Choroid plexus epithelial cell (primary cell): Measurements from ENCODE around the gene PHF19.

Source experiments
- DNase-seq: peaks from one replicate; pipeline ENCODE4 v3.0.0-alpha.2; 2010; ENCODE audit warnings: low read depth
- H3K4me3 ChIP-seq: 2 replicates; pipeline ENCODE4 v1.5.1; 2011; ENCODE audit warnings: low read depth, mild to moderate bottlenecking, control low read depth, low read length, moderate library complexity
- TF ChIP-seq, protein P1 (sequence below): conservative IDR thresholded peaks from 2 replicates; pipeline ENCODE4 v1.5.1; 2011; ENCODE audit warnings: low read depth, mild to moderate bottlenecking, control low read depth, inconsistent platforms, low read length, moderate library complexity

PHF19 gene

DNA sequence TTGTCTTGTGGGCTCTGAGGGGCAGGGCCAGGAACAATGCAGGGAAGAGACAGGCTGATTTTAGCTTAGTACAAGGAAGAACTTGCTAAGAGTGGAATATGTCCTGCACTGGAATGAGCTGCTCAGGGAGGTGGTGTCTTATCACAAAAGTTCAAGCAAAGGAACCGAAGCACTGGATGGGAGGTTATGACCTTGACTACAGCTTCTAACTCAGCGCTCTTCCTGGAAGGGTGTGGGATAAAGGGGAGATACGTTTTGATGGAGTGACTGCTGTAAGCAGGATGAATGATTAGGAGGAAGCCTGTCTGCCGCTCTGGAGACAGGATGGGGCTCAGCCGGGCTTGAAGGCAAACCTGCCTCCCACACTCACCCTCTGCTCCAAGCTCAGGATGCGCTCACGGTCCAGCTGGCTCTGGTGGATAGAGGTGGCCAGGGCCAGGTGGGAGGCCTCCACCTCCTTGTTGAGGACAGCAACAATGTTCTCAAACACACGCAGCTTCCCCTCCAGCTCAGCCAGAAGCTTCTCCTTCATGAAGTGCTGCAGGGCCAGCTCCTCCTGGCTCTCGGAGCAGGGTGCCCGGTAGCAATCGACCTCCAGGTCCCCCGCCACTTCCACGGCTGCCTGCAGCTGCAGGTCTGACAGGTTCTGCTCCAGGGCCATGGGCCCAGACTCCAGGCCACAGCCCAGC is 36.1 kb upstream of the PHF19 start:
- TF ChIP-seq, protein P1, sequence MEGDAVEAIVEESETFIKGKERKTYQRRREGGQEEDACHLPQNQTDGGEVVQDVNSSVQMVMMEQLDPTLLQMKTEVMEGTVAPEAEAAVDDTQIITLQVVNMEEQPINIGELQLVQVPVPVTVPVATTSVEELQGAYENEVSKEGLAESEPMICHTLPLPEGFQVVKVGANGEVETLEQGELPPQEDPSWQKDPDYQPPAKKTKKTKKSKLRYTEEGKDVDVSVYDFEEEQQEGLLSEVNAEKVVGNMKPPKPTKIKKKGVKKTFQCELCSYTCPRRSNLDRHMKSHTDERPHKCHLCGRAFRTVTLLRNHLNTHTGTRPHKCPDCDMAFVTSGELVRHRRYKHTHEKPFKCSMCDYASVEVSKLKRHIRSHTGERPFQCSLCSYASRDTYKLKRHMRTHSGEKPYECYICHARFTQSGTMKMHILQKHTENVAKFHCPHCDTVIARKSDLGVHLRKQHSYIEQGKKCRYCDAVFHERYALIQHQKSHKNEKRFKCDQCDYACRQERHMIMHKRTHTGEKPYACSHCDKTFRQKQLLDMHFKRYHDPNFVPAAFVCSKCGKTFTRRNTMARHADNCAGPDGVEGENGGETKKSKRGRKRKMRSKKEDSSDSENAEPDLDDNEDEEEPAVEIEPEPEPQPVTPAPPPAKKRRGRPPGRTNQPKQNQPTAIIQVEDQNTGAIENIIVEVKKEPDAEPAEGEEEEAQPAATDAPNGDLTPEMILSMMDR = no peak
- H3K4me3 ChIP-seq = no peak overlapping the region
- DNase-seq = no peak

DNA sequence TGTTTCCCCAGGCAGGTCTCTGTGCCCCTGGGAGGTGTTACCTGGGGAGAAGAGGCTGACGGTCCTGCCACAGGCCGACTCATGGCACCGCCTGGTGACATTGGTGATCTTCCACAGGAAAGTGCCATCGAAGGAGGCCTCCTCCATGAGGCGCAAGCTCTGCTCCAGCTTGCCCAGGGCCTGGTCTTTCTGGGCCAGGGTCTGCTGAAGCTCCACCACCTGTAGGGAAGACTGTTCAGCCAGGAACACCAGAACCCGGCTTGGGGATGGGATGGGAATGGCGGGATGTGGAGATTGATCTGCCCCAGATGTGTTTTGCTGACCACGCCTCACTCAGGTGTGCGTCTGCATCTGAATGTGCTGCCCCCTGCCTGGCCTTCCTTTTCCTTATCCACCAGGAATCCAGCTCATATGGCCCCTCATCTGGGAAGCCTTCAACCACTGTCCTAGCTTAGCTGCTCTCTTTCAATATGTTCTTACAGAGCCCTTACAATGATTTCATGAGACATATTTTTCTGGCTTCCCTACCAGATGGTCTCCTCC is 34.4 kb upstream of the PHF19 start:
- no peak for DNase-seq
- H3K4me3 ChIP-seq = no peak overlapping the region
- TF ChIP-seq, protein P1 = no peak

- no peak overlapping the region for H3K4me3 ChIP-seq
- TF ChIP-seq, protein P1 = no peak
- DNase-seq = no peak
Measured at GRCh38 chr9:120910643-120911042, 33.7 kb upstream of the PHF19 start.

DNA sequence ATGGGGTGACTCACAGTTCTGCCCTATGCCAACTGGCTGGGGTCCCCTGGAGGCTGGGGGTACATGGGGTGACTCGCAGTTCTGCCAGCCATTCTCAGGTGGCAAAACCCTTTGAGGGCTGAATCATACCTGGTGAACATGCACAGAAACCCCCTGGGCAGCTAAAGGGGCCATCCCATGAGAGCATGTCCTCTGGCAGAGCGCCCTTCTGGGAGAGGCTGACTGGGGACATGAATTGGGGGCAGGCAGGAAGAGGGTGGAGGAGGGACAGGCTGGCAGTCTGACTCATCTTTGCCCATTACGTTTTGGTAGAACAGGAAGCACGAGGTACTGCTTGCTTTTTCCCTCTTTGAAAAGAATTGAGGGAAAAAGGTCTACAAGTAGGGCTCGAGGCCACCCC is 32.9 kb upstream of the PHF19 start:
- no peak for DNase-seq
- TF ChIP-seq, protein P1 = no peak
- H3K4me3 ChIP-seq = no peak overlapping the region

GRCh38 chr9:120905315-120906164 is 28.6 kb upstream of the PHF19 start:
- no peak for DNase-seq
- TF ChIP-seq, protein P1 = no peak

DNA sequence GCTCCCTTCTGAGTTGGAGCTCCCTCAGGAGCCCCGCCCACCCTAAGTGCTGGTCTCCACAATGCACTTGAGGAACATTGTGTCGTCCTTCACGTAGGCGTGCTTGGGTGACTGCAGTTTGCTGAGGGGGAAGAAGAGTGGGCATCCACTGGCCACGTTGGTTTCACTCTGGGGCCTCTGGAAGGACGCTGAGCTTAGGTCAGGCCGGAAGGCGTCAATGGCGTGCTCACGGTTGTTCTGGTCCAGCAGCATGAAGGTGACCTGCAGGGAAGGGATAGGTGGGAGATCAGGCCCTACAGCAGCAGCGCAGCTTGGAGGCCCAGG is 28.0 kb upstream of the PHF19 start:
- TF ChIP-seq, protein P1 = no peak
- DNase-seq = no peak

More at GRCh38 chr9:120905315-120906164, 28.6 kb upstream of the PHF19 start:
- no peak overlapping the region for H3K4me3 ChIP-seq

More for the DNA sequence above, 28.0 kb upstream of the PHF19 start:
- no peak overlapping the region for H3K4me3 ChIP-seq
